Kidney (tissue), 14 donors: ENCODE measurements around the gene EEIG1. TPM values are rescaled to one million over a fixed set of nuclear protein-coding genes. Genes with fewer than 3 reads are reported as not detected.

Experiments
- DNase-seq, 5 donors: peaks; one replicate each; pipeline ENCODE4 v3.0.0-alpha.2; 2013 to 2020
- FAIRE-seq: peaks from 2 replicates; lab custom pipeline; 2012; peaks lifted over from hg19 to GRCh38; lab: Jason Lieb, UNC
- H3K27ac ChIP-seq, 2 donors: one replicate each; pipeline ENCODE4 v1.7.0; 2013; ENCODE audit warnings: low read depth in 2 of 2, low read length in 2 of 2, inconsistent platforms in 1 of 2
- H3K27me3 ChIP-seq: one replicate; pipeline ENCODE4 v1.7.1; 2013; ENCODE audit warnings: low read length, inconsistent platforms; ENCODE audit not compliant: control insufficient read depth, insufficient read depth
- H3K36me3 ChIP-seq, 3 donors: one replicate each; pipeline versions ENCODE4 v1.7.0 to v1.7.1; 2013; ENCODE audit warnings: low read length in 3 of 3, control low read depth in 1 of 3, inconsistent platforms in 1 of 3; ENCODE audit not compliant: insufficient read depth in 3 of 3, control insufficient read depth in 2 of 3
- H3K4me1 ChIP-seq, 3 donors: one replicate each; pipeline versions ENCODE4 v1.7.0 to v1.7.1; 2013; ENCODE audit warnings: low read length in 3 of 3, inconsistent platforms in 1 of 3, low read depth in 1 of 3; ENCODE audit not compliant: control insufficient read depth in 2 of 3, insufficient read depth in 2 of 3
- H3K4me3 ChIP-seq, 3 donors: one replicate each; pipeline versions ENCODE4 v1.7.0 to v1.8.1; 2013; ENCODE audit warnings: low read length in 3 of 3, control low read depth in 1 of 3, inconsistent platforms in 1 of 3
- H3K9ac ChIP-seq, 3 donors: one replicate each; pipeline versions ENCODE4 v1.7.0 to v1.7.1; 2013; ENCODE audit warnings: low read length in 3 of 3, control low read depth in 1 of 3, inconsistent platforms in 1 of 3
- H3K9me3 ChIP-seq, 3 donors: one replicate each; pipeline versions ENCODE4 v1.7.0 to v1.7.1; 2013; ENCODE audit warnings: low read length in 3 of 3, control low read depth in 1 of 3, inconsistent platforms in 1 of 3; ENCODE audit not compliant: control insufficient read depth in 2 of 3, insufficient read depth in 1 of 3
- intact Hi-C: fragments of 100-400 bp; cut with DNase I; formaldehyde crosslinking; loops from one replicate; pipeline ENCODE4 v1.11.1; 2022
- polyA plus RNA-seq: library from polyadenylated mRNA; stranded (reverse); fragments of 350-450 nt; fragmentation: Illumina TruSeq; extraction: RNeasy Lipid Tissue Mini Kit (QIAGEN cat#74804); gene quantifications from one replicate; pipeline ENCODE4 v1.2.3, GENCODE V29; 2014; ENCODE audit warnings: low read depth, low replicate concordance; ENCODE audit not compliant: insufficient read depth
- total RNA-seq: library from RNA; stranded (reverse); fragmentation: NEBNext Ultra II Directional; extraction: Animal tissue kit (Norgen Biotek cat#: 25700); gene quantifications from one replicate; pipeline ENCODE4 v1.2.1, GENCODE V29; 2021
- TF ChIP-seq, protein P1 (sequence below): IDR thresholded peaks from 3 replicates; pipeline ENCODE4 v1.5.1; 2012; ENCODE audit warnings: mild to moderate bottlenecking, moderate library complexity, borderline replicate concordance; ENCODE audit not compliant: insufficient read depth; ENCODE audit errors: extremely low read depth
- donor health status: control.
- donor health status: control.
- donor health status: control.
- donor health status: control.
- donor health status: control.
- donor health status: DM: yes; HTN: yes; CAD: no.
- donor health status: Normal renal cell carcinoma (clear cell type).

EEIG1 gene
- total and polyA plus RNA-seq, 2 donors from 2014 or later, result 34.3 to 75.9 TPM

DNA sequence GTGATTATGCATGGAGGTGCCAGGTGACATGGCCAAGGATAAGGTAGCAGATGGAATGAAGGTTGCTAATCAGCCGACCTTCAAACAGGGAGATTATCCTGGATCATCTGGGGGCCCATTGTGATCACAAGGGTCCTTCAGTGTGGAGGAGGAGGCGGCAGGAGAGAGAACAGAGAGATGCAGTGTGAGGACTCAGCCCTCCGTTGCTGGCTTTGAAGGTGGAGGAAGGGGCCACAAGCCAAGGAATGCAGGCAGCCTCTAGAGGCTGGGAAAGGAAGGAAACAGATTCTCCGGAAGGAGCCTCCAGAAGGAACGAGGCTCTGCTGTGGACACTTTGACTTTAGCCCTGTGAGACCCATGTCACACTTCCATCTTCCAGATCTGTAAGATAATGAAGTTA is 27.4 kb upstream of the EEIG1 start:
- Histone ChIP-seq H3K9me3 (peaks cover 0 to 5% (median 0%) of the 10 kb centered on the region in 3 donors), H3K36me3 (no peaks in the 10 kb centered on the region), H3K9ac (no peak overlapping the region), H3K4me1 (peaks cover 0 to 23% (median 0%) of the 10 kb centered on the region in 3 donors), H3K4me3 (no peak overlapping the region), H3K27ac (peak overlapping the region in 1 of 2 donors; percentile 77), H3K27me3 (no peaks in the 10 kb centered on the region)
- DNase-seq, result no peak
- TF ChIP-seq, protein P1, sequence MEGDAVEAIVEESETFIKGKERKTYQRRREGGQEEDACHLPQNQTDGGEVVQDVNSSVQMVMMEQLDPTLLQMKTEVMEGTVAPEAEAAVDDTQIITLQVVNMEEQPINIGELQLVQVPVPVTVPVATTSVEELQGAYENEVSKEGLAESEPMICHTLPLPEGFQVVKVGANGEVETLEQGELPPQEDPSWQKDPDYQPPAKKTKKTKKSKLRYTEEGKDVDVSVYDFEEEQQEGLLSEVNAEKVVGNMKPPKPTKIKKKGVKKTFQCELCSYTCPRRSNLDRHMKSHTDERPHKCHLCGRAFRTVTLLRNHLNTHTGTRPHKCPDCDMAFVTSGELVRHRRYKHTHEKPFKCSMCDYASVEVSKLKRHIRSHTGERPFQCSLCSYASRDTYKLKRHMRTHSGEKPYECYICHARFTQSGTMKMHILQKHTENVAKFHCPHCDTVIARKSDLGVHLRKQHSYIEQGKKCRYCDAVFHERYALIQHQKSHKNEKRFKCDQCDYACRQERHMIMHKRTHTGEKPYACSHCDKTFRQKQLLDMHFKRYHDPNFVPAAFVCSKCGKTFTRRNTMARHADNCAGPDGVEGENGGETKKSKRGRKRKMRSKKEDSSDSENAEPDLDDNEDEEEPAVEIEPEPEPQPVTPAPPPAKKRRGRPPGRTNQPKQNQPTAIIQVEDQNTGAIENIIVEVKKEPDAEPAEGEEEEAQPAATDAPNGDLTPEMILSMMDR, result no peak
- intact Hi-C loops, result no loop called here
- FAIRE-seq, result no peak

DNA sequence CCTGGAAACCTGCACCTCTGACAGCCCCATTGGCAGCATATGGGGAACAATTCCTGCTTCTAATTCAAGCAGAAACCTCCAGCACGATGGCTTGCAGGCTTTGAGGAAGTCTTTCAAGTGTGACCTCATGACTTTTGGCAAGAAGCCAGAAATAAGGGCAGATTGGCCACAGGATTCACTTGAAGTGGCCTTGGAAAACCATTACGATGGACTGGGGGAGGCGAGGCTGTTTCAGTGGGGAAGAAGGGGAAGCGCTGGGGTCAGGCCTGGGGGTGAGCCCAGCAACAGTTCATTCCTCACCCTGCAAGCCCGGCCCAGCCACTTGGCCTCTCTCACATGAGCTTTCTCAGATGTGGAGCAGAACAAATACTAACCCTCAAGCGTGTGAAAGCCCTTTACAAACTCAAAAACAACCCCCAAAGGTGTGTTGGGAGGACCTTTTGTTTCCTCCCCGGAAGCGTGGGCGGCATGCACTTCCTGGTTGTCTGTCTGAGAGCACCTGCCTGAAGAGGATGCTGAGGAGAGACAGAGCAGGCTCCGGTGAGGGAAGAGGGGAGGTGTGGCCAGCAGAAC is 26.9 kb upstream of the EEIG1 start:
- Histone ChIP-seq H3K27me3 (no peaks in the 10 kb centered on the region), H3K9me3 (peaks cover 0 to 5% (median 0%) of the 10 kb centered on the region in 3 donors), H3K4me3 (no peak overlapping the region), H3K9ac (no peak overlapping the region), H3K27ac (peak overlapping the region; percentile 26 to 77), H3K4me1 (peaks cover 0 to 23% (median 0%) of the 10 kb centered on the region in 3 donors), H3K36me3 (no peaks in the 10 kb centered on the region)
- intact Hi-C loops, result no loop called here
- DNase-seq (peak; percentile 75 to 96 (median 89)), FAIRE-seq (no peak)
- TF ChIP-seq, protein P1, result no peak

DNA sequence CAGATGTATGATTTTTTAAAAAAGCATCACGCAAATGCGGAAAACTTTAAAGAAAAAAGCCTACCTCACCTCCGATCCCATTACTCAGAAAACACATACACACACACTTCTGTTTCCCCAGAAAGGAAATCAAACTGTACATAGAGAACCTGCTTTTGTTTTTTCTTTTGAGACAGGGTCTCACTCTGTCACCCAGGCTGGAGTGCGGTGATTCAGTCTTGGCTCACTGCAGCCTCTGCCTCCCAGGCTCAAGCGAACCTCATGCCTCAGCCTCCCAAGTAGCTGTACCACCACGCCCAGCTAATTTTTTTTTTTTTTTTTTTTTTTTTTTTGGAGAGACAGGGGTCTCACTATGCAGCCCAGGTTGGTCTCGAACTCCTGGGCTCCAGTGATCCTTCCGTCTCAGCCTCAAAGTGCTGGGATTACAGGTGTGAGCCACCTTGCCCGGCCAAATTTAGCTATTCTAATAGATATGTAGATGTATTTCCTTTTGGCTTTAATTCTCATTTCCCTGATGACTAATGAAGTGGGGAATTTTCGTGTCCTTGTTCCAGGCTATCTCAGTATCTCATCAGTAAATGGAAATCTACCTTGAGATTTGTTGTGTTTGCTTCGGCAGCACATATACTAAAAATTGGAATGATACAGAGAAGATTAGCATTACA is 25.7 kb upstream of the EEIG1 start:
- Histone ChIP-seq H3K27me3 (no peaks in the 10 kb centered on the region), H3K9me3 (peaks cover 0 to 5% (median 0%) of the 10 kb centered on the region in 3 donors), H3K4me3 (no peak overlapping the region), H3K36me3 (no peaks in the 10 kb centered on the region), H3K27ac (peak overlapping the region in 1 of 2 donors; percentile 72), H3K9ac (no peak overlapping the region), H3K4me1 (peaks cover 0 to 23% (median 0%) of the 10 kb centered on the region in 3 donors)
- TF ChIP-seq, protein P1, result no peak
- FAIRE-seq (no peak), DNase-seq (no peak)
- intact Hi-C loops, result no loop called here
